Progenitor cell of endocrine pancreas (in vitro differentiated cells): ENCODE measurements around the gene TMEM252. TPM values are rescaled to one million over a fixed set of nuclear protein-coding genes. Genes with fewer than 3 reads are reported as not detected.

Experiments used
- DNase-seq: peaks from one replicate; pipeline ENCODE4 v3.0.0; 2021; ENCODE audit warnings: low spot score; ENCODE audit not compliant: unreplicated experiment
- H3K27ac Mint-ChIP-seq: 2 replicates; pipeline ENCODE4 v1.8.0; 2021; ENCODE audit warnings: mild to moderate bottlenecking, moderate library complexity, mixed read lengths
- H3K27me3 Mint-ChIP-seq: 2 replicates; pipeline ENCODE4 v1.8.0; 2021; ENCODE audit warnings: mixed read lengths
- H3K36me3 Mint-ChIP-seq: 2 replicates; pipeline ENCODE4 v1.8.0; 2022; ENCODE audit warnings: mixed read lengths; ENCODE audit not compliant: insufficient read depth
- H3K4me1 Mint-ChIP-seq: 2 replicates; pipeline ENCODE4 v1.8.0; 2021; ENCODE audit warnings: low read depth, mixed read lengths
- H3K4me3 Mint-ChIP-seq: 2 replicates; pipeline ENCODE4 v1.8.0; 2021; ENCODE audit warnings: low read depth, mild to moderate bottlenecking, moderate library complexity, mixed read lengths
- H3K9me3 Mint-ChIP-seq: 2 replicates; pipeline ENCODE4 v1.8.0; 2021; ENCODE audit warnings: low read depth, mixed read lengths
- CTCF ChIP-seq: fragments of 200-600 bp; sonication (generic); IDR thresholded peaks from one replicate; pipeline ENCODE4 v1.5.0; 2021; ENCODE audit warnings: antibody characterized with exemption, mild to moderate bottlenecking; ENCODE audit not compliant: unreplicated experiment
- total RNA-seq: library from RNA; stranded (reverse); gene quantifications from 2 replicates; pipeline ENCODE4 v1.2.1, GENCODE V29; 2021

Gene TMEM252
- total RNA-seq, 1 donor from 2014 or later, result not detected

- Mint-ChIP-seq H3K4me1 (no peaks in the 10 kb centered on the region), H3K36me3 (no peaks in the 10 kb centered on the region), H3K4me3 (no peak overlapping the region), H3K27me3 (peaks cover 41% of the 10 kb centered on the region), H3K27ac (no peak overlapping the region), H3K9me3 (no peaks in the 10 kb centered on the region)
- no peak for TF ChIP-seq CTCF
- no peak for DNase-seq
Observed at GRCh38 chr9:68493541-68493940, 47.1 kb downstream of the TMEM252 start.

- no peak overlapping the region for H3K27ac Mint-ChIP-seq
- no peaks in the 10 kb centered on the region for H3K9me3 Mint-ChIP-seq
- no peaks in the 10 kb centered on the region for H3K4me1 Mint-ChIP-seq
- DNase-seq, result no peak
- H3K4me3 Mint-ChIP-seq, result no peak overlapping the region
- H3K27me3 Mint-ChIP-seq, result peaks cover 38% of the 10 kb centered on the region
- TF ChIP-seq CTCF, result no peak
- H3K36me3 Mint-ChIP-seq, result no peaks in the 10 kb centered on the region
Observed at GRCh38 chr9:68492806-68493205, 47.9 kb downstream of the TMEM252 start.

- H3K27me3 Mint-ChIP-seq, result peaks cover 19% of the 10 kb centered on the region
- no peak overlapping the region for H3K27ac Mint-ChIP-seq
- H3K4me1 Mint-ChIP-seq, result no peaks in the 10 kb centered on the region
- no peaks in the 10 kb centered on the region for H3K36me3 Mint-ChIP-seq
- H3K9me3 Mint-ChIP-seq, result peaks cover 7% of the 10 kb centered on the region
- no peak for TF ChIP-seq CTCF
- no peak overlapping the region for H3K4me3 Mint-ChIP-seq
- DNase-seq, result no peak
Observed at GRCh38 chr9:68489646-68490045, 51.0 kb downstream of the TMEM252 start.

GRCh38 chr9:68488126-68488525 lies 52.6 kb downstream of the TMEM252 start:
- H3K27me3 Mint-ChIP-seq, result peaks cover 18% of the 10 kb centered on the region
- no peaks in the 10 kb centered on the region for H3K36me3 Mint-ChIP-seq
- peaks cover 7% of the 10 kb centered on the region for H3K9me3 Mint-ChIP-seq
- no peak overlapping the region for H3K27ac Mint-ChIP-seq
- TF ChIP-seq CTCF, result no peak
- no peak for DNase-seq
- no peaks in the 10 kb centered on the region for H3K4me1 Mint-ChIP-seq
- no peak overlapping the region for H3K4me3 Mint-ChIP-seq

Other genes with a start within 250 kb of the TMEM252 start
- 0.36 and 0.44 TPM in 2 replicates for gene FOXD4L3, start 238.0 kb downstream of the TMEM252 start, total RNA-seq
- gene PGM5, start 184.3 kb downstream of the TMEM252 start, total RNA-seq, result 3.6 and 3.9 TPM in 2 replicates
- 1.5 and 2.0 TPM in 2 replicates for gene PIP5K1B, start 164.4 kb upstream of the TMEM252 start, total RNA-seq